ENCODE results near the gene EYS. TPM values are rescaled to one million over a fixed set of nuclear protein-coding genes. Genes with fewer than 3 reads are reported as not detected.

The EYS gene
- total RNA-seq, 1 experiment from 2014 or later, result not detected

GRCh38 chr6:65680232-65680631 lies 26.8 kb downstream of the EYS start:
- Histone ChIP-seq H3K4me1 (no peaks in the 10 kb centered on the region), H3K27me3 (replicated peaks; ENCODE audit: control insufficient read depth, insufficient read depth, low read length) (no peaks in the 10 kb centered on the region), H3K9me3 (no peaks in the 10 kb centered on the region), H3K36me3 (ENCODE audit: control insufficient read depth, insufficient read depth, low read length) (no peaks in the 10 kb centered on the region), H3K4me3 (ENCODE audit: low read depth, low read length) (no peak overlapping the region)
- H3K4me1 Mint-ChIP-seq (ENCODE audit: low read depth, unreplicated experiment), result no peaks in the 10 kb centered on the region
- DNase-seq, result no peak
- ChIA-PET CTCF (no interaction called here), POLR2A (no interaction called here)
- no peak overlapping the region for H3K27ac Mint-ChIP-seq (ENCODE audit: unreplicated experiment)
- no TSS peak for BruUV-seq (replicated peaks)
- H3K9me3 Mint-ChIP-seq (ENCODE audit: unreplicated experiment), result no peaks in the 10 kb centered on the region
- H3K27me3 Mint-ChIP-seq (ENCODE audit: insufficient read depth, unreplicated experiment), result no peaks in the 10 kb centered on the region
- no peaks in the 10 kb centered on the region for H3K36me3 Mint-ChIP-seq (ENCODE audit: insufficient read depth, unreplicated experiment)
- no peak overlapping the region for H3K4me3 Mint-ChIP-seq (ENCODE audit: unreplicated experiment)
- intact Hi-C loops (cut with micrococcal nuclease; ENCODE audit: unreplicated experiment), result no loop called here
- no peak for TF ChIP-seq CTCF (IDR thresholded peaks at IDR 0.05; ENCODE audit: insufficient read depth in 1 of 2, low read depth in 1 of 2, low read length in 1 of 2, severe bottlenecking in 1 of 2, unreplicated experiment in 1 of 2)

GRCh38 chr6:65671922-65672321 lies 35.1 kb downstream of the EYS start:
- Histone ChIP-seq H3K27me3 (replicated peaks; ENCODE audit: control insufficient read depth, insufficient read depth, low read length) (no peaks in the 10 kb centered on the region), H3K36me3 (ENCODE audit: control insufficient read depth, insufficient read depth, low read length) (no peaks in the 10 kb centered on the region), H3K4me3 (ENCODE audit: low read depth, low read length) (no peak overlapping the region), H3K4me1 (no peaks in the 10 kb centered on the region), H3K9me3 (no peaks in the 10 kb centered on the region)
- H3K27me3 Mint-ChIP-seq (ENCODE audit: insufficient read depth, unreplicated experiment), result no peaks in the 10 kb centered on the region
- H3K36me3 Mint-ChIP-seq (ENCODE audit: insufficient read depth, unreplicated experiment), result no peaks in the 10 kb centered on the region
- intact Hi-C loops (cut with micrococcal nuclease; ENCODE audit: unreplicated experiment), result no loop called here
- no peak for TF ChIP-seq CTCF (IDR thresholded peaks at IDR 0.05; ENCODE audit: insufficient read depth in 1 of 2, low read depth in 1 of 2, low read length in 1 of 2, severe bottlenecking in 1 of 2, unreplicated experiment in 1 of 2)
- no peak overlapping the region for H3K4me3 Mint-ChIP-seq (ENCODE audit: unreplicated experiment)
- ChIA-PET POLR2A (no interaction called here), CTCF (interaction anchor here (0.9 kb wide), 1 partner anchor 34 kb away, joined by 3 read pairs; no protein-coding TSS in a partner anchor)
- H3K4me1 Mint-ChIP-seq (ENCODE audit: low read depth, unreplicated experiment), result no peaks in the 10 kb centered on the region
- no peak overlapping the region for H3K27ac Mint-ChIP-seq (ENCODE audit: unreplicated experiment)
- H3K9me3 Mint-ChIP-seq (ENCODE audit: unreplicated experiment), result peaks cover 8% of the 10 kb centered on the region
- no TSS peak for BruUV-seq (replicated peaks)
- DNase-seq, result no peak

GRCh38 chr6:65667916-65668656 lies 38.9 kb downstream of the EYS start:
- no peaks in the 10 kb centered on the region for H3K9me3 Mint-ChIP-seq (ENCODE audit: unreplicated experiment)
- Histone ChIP-seq H3K9me3 (no peaks in the 10 kb centered on the region), H3K4me1 (no peaks in the 10 kb centered on the region), H3K4me3 (ENCODE audit: low read depth, low read length) (no peak overlapping the region), H3K36me3 (ENCODE audit: control insufficient read depth, insufficient read depth, low read length) (no peaks in the 10 kb centered on the region), H3K27me3 (replicated peaks; ENCODE audit: control insufficient read depth, insufficient read depth, low read length) (no peaks in the 10 kb centered on the region)
- ChIA-PET POLR2A (no interaction called here), CTCF (no interaction called here)
- intact Hi-C loops (cut with micrococcal nuclease; ENCODE audit: unreplicated experiment), result no loop called here
- no peak for TF ChIP-seq CTCF (IDR thresholded peaks at IDR 0.05; ENCODE audit: insufficient read depth in 1 of 2, low read depth in 1 of 2, low read length in 1 of 2, severe bottlenecking in 1 of 2, unreplicated experiment in 1 of 2)
- no peaks in the 10 kb centered on the region for H3K4me1 Mint-ChIP-seq (ENCODE audit: low read depth, unreplicated experiment)
- DNase-seq, result no peak
- no peak overlapping the region for H3K4me3 Mint-ChIP-seq (ENCODE audit: unreplicated experiment)
- H3K36me3 Mint-ChIP-seq (ENCODE audit: insufficient read depth, unreplicated experiment), result no peaks in the 10 kb centered on the region
- H3K27ac Mint-ChIP-seq (ENCODE audit: unreplicated experiment), result no peak overlapping the region
- no TSS peak for BruUV-seq (replicated peaks)
- H3K27me3 Mint-ChIP-seq (ENCODE audit: insufficient read depth, unreplicated experiment), result no peaks in the 10 kb centered on the region

All from Caco-2 (cell line).